ENCODE measurements around the gene ATXN3L. TPM values are rescaled to one million over a fixed set of nuclear protein-coding genes. Genes with fewer than 3 reads are reported as not detected.

The ATXN3L gene
- total RNA-seq, 4 donors from 2014 or later: not detected

DNA sequence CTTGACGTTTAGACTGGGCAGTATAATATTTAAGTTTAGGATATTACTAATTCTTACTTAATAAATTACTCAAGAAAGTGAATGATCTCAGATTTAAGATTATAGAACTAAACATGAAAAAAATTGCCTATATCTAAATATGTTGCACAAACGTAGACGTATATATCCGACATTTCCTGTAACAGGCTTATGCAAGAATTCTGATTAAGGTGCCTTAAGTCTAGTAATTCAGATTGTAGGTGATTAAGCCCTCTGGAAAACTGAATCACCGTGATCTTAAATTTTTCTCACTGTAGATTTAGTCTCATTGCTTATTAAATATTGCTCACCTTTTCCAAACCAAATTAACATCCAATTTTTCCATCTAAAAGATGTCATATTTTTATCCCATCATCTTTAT lies 24.0 kb downstream of the ATXN3L start:
- intact Hi-C loops (cut with DNase I; ENCODE audit: low total_unique reads) (no loop called here), in situ Hi-C loops (cut with MboI; ENCODE audit: low pct_ligation_motif_present in 1 of 4, low pct_unique_long_range_greater_than_20kb in 1 of 4, low sequenced_read_pairs in 3 of 4) (no loop called here)
- Histone ChIP-seq H3K36me3 (no peaks in the 10 kb centered on the region), H3K4me1 (no peaks in the 10 kb centered on the region), H3K27ac (no peak overlapping the region), H3K4me3 (no peak overlapping the region), H3K27me3 (no peaks in the 10 kb centered on the region), H3K9me3 (no peaks in the 10 kb centered on the region)
- WGBS, 2 donors (ENCODE audit: low coverage in 1 of 2): 83% methylated on average over 5 of the region's 5 CpGs
- TF ChIP-seq POLR2A (IDR thresholded peaks at IDR 0.05): no peak
- no peak for DNase-seq

GRCh38 chrX:13293700-13294099 lies 26.2 kb downstream of the ATXN3L start:
- no peak overlapping the region for H3K4me3 ChIP-seq
- in situ Hi-C loops (cut with MboI; ENCODE audit: low pct_ligation_motif_present in 1 of 4, low pct_unique_long_range_greater_than_20kb in 1 of 4, low sequenced_read_pairs in 3 of 4) (no loop called here), intact Hi-C loops (cut with DNase I; ENCODE audit: low total_unique reads) (no loop called here)
- DNase-seq: no peak
- H3K27ac ChIP-seq: no peak overlapping the region
- H3K27me3 ChIP-seq: no peaks in the 10 kb centered on the region
- no peaks in the 10 kb centered on the region for H3K9me3 ChIP-seq
- WGBS, 2 donors (ENCODE audit: low coverage in 1 of 2): 53 to 56% methylated on average over 4 to 6 of the region's 6 CpGs
- no peaks in the 10 kb centered on the region for H3K36me3 ChIP-seq
- no peaks in the 10 kb centered on the region for H3K4me1 ChIP-seq
- TF ChIP-seq EP300 (IDR thresholded peaks at IDR 0.05; ENCODE audit: low read depth) (no peak), POLR2AphosphoS5 (IDR thresholded peaks at IDR 0.05) (no peak)

- no peak for TF ChIP-seq POLR2AphosphoS5 (IDR thresholded peaks at IDR 0.05)
- no peak for TF ChIP-seq CTCF (IDR thresholded peaks at IDR 0.05)
- TF ChIP-seq POLR2A (IDR thresholded peaks at IDR 0.05): no peak
- TF ChIP-seq EP300 (IDR thresholded peaks at IDR 0.05; ENCODE audit: low read depth): no peak
- no peaks in the 10 kb centered on the region for H3K9me3 ChIP-seq
- no peak for DNase-seq
- no peaks in the 10 kb centered on the region for H3K27me3 ChIP-seq
- H3K27ac ChIP-seq: no peak overlapping the region
- in situ Hi-C loops (cut with MboI; ENCODE audit: low pct_ligation_motif_present in 1 of 4, low pct_unique_long_range_greater_than_20kb in 1 of 4, low sequenced_read_pairs in 3 of 4): no loop called here
- H3K4me3 ChIP-seq: no peak overlapping the region
- H3K36me3 ChIP-seq: no peaks in the 10 kb centered on the region
- WGBS, 2 donors (ENCODE audit: low coverage in 1 of 2): 94% methylated on average over 30 of the region's 32 CpGs; no CpG with 5 or more reads in 1 of the 2 donors
- H3K4me1 ChIP-seq: no peaks in the 10 kb centered on the region
- intact Hi-C loops (cut with DNase I; ENCODE audit: low total_unique reads): no loop called here
Observed at GRCh38 chrX:13290891-13291614, 28.8 kb downstream of the ATXN3L start.

DNA sequence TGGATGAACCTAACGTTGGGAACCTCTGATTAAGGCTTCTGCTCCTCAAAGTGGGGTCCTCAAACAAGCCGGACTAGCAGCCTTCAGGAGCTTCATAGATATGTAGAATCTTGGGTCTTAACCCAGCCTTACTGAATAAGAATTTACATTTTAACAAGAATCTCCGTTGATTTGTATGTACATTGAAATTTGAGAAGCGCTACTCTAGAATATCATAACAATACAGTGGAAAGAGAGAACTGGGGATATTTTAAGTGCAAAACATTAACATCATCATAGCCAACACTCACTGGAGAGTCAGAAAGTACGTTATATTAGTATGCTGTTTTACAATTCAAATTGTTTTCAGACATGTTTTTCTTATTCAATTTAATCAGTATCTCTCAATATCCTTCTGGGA lies 31.2 kb downstream of the ATXN3L start:
- 75 to 80% methylated on average over 1 to 5 of the region's 5 CpGs for WGBS, 2 donors (ENCODE audit: low coverage in 1 of 2)
- DNase-seq: no peak
- intact Hi-C loops (cut with DNase I; ENCODE audit: low total_unique reads): no loop called here
- in situ Hi-C loops (cut with MboI; ENCODE audit: low pct_ligation_motif_present in 1 of 4, low pct_unique_long_range_greater_than_20kb in 1 of 4, low sequenced_read_pairs in 3 of 4): no loop called here
- no peak overlapping the region for H3K27ac ChIP-seq
- H3K9me3 ChIP-seq: no peaks in the 10 kb centered on the region
- no peaks in the 10 kb centered on the region for H3K27me3 ChIP-seq
- no peak for TF ChIP-seq CTCF (IDR thresholded peaks at IDR 0.05)
- TF ChIP-seq EP300 (IDR thresholded peaks at IDR 0.05; ENCODE audit: low read depth): no peak
- no peak for TF ChIP-seq POLR2A (IDR thresholded peaks at IDR 0.05)
- no peak for TF ChIP-seq POLR2AphosphoS5 (IDR thresholded peaks at IDR 0.05)
- no peaks in the 10 kb centered on the region for H3K4me1 ChIP-seq
- no peak overlapping the region for H3K4me3 ChIP-seq
- no peaks in the 10 kb centered on the region for H3K36me3 ChIP-seq

GRCh38 chrX:13287816-13288215 lies 32.0 kb downstream of the ATXN3L start:
- Histone ChIP-seq H3K27ac (no peak overlapping the region), H3K27me3 (no peaks in the 10 kb centered on the region), H3K4me3 (no peak overlapping the region), H3K4me1 (no peaks in the 10 kb centered on the region), H3K36me3 (no peaks in the 10 kb centered on the region), H3K9me3 (no peaks in the 10 kb centered on the region)
- WGBS, 2 donors (ENCODE audit: low coverage in 1 of 2): 55% methylated on average over 2 of the region's 2 CpGs
- in situ Hi-C loops (cut with MboI; ENCODE audit: low pct_ligation_motif_present in 1 of 4, low pct_unique_long_range_greater_than_20kb in 1 of 4, low sequenced_read_pairs in 3 of 4) (no loop called here), intact Hi-C loops (cut with DNase I; ENCODE audit: low total_unique reads) (no loop called here)
- TF ChIP-seq CTCF (IDR thresholded peaks at IDR 0.05): no peak
- no peak for DNase-seq
